IMR-90 (cell line): ENCODE measurements around the gene DIP2C.

Experiments
- BHLHE40 ChIP-seq: fragments of 150-350 bp; IDR thresholded peaks from 2 replicates; pipeline ENCODE4 v1.6.1; 2016; ENCODE audit warnings: mild to moderate bottlenecking, low read depth, low read length
- CEBPB ChIP-seq: IDR thresholded peaks from 2 replicates; pipeline ENCODE4 v1.6.1; 2012; ENCODE audit warnings: low read depth, low read length, improper control_type of control experiment
- CTCF ChIP-seq: conservative IDR thresholded peaks from 2 replicates; pipeline ENCODE4 v1.5.1; 2012; ENCODE audit warnings: mild to moderate bottlenecking, low read depth, low read length, improper control_type of control experiment
- ELK1 ChIP-seq: fragments of 150-350 bp; IDR thresholded peaks from 2 replicates; pipeline ENCODE4 v1.6.1; 2016; ENCODE audit warnings: low read depth, mild to moderate bottlenecking, low read length, moderate library complexity, borderline replicate concordance
- MAFK ChIP-seq: IDR thresholded peaks from 2 replicates; pipeline ENCODE4 v1.6.1; 2012; ENCODE audit warnings: low read depth, low read length, improper control_type of control experiment
- POLR2A ChIP-seq: IDR thresholded peaks from 2 replicates; pipeline ENCODE4 v1.6.1; 2012; ENCODE audit warnings: mild to moderate bottlenecking, low read depth, low read length
- RAD21 ChIP-seq: IDR thresholded peaks from 2 replicates; pipeline ENCODE4 v1.6.1; 2012; ENCODE audit warnings: low read length, improper control_type of control experiment
- SMC3 ChIP-seq: fragments of 150-350 bp; IDR thresholded peaks from 2 replicates; pipeline ENCODE4 v1.6.1; 2016; ENCODE audit warnings: low read depth, mild to moderate bottlenecking, antibody characterized with exemption, low read length, moderate library complexity

- TF ChIP-seq CTCF (no peak), POLR2A (no peak), MAFK (no peak), SMC3 (no peak), RAD21 (no peak), CEBPB (no peak), BHLHE40 (no peak), ELK1 (no peak)
Measured at GRCh38 chr10:377228-377627, 312.2 kb downstream of the DIP2C start.
